ENCODE data around the gene ZNF823.
"Not testable (repeated sequence)": the region's sequence is repeated elsewhere in the genome, so short reads cannot be mapped to it uniquely, and the experiment has no call there.

ZNF823 gene

DNA sequence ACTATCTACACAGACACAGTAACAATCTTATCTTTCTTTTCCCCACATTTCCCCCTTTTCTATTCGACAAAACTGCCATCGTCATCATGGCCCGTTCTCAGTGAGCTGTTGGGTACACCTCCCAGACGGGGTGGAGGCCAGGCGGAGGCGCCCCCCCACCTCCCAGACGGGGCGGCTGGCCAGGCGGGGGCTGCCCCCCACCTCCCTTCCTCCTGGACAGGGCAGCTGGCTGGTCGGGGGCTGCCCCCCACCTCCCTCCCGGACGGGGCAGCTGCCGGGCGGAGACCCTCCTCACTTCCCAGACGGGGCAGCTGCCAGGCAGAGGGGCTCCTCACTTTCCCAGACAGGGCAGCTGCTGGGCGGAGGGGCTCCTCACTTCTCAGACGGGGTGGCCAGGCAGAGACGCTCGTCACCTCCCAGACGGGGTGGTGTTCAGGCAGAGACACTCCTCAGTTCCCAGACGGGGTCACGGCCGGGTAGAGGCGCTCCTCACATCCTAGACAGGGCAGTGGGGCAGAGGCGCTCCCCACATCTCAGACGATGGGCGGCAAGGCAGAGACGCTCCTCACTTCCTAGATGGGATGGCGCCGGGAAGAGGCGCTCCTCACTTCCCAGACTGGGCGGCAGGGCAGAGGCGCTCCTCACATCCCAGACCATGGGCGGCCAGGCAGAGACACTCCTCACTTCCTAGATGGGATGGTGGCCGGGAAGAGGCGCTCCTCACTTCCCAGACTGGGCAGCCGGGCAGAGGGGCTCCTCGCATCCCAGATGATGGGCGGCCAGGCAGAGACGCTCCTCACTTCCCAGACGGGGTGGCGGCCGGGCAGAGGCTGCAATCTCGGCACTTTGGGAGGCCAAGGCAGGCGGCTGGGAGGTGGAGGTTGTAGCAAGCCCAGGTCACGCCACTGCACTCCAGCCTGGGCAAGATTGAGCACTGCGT lies 61.8 kb downstream of the ZNF823 start:
- DNase-seq = not testable (repeated sequence)

DNA sequence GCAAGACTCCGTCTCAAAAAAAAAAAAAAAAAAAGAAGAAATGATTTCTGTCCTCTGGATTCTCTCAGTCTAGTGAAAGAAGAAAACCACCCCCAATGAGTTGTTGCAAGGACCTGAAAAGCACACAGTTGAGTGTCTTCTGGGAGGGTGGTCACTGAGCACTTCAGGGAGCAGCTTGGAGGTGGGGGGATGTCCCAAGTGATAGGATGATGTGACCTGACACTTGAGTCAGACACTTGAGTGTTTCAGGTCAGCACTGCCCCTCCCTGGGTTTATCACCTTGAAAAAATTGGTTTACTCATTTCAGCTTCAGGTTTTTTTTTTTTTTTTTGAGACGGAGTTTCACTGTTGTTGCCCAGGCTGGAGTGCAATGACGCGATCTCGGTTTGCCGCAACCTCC lies 63.2 kb downstream of the ZNF823 start:
- DNase-seq = no peak

DNA sequence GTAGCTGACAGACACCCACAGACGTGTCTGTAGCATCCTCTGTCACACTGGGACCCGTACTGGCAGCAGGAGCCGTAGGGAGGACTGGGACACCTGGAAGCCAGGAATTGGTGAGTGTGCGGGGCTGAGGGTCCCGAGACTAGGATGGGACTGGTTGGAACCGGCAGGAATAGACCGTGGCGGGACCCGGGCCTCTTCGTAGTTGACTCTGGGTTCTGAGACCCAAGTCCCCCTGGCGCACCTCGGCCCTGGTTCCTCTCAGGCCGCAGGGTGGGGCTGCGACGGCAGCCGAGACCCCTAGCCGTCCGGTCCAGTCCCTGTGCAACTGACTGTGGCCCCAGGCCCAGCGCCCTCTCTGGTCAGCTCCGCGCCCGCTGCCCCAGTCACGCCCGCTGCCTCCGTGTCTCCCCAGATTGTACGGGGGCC lies 64.7 kb downstream of the ZNF823 start:
- no peak for DNase-seq

DNA sequence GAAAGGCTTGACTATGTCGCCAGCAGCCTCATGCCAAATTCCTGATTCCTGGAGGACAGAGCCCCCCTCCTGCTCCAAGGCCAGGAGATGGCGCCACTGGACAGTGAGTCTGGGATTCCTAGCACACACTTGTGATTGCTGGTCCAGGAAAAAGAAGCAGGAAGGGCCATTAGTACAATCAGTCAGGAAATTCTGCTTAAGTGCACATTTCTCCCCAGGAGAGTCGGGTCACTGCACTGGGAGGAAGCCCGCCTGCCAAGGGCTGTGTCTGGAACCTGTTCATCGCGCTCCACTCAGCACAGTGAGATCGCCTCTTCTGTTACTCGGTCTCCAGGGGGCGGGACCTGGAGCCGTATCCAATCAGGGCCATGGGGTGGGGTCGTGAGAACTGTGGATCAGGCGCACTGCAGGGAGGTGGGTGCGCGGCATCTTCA lies 65.1 kb downstream of the ZNF823 start:
- no peak for DNase-seq

Measured in NCI-H226 (cell line).